KMS-11 (cell line): ENCODE data around the gene RANBP3L.

Experiments used
- H2AFZ ChIP-seq: fragments of 200-600 bp; sonication (generic); 2 replicates; pipeline ENCODE4 v1.6.1; 2016; ENCODE audit warnings: antibody characterized with exemption, mixed run types, low read depth
- H3K27ac ChIP-seq: fragments of 200-600 bp; sonication (generic); 2 replicates; pipeline ENCODE4 v1.6.1; 2016; ENCODE audit warnings: mild to moderate bottlenecking, mixed run types
- H3K27me3 ChIP-seq: fragments of 200-600 bp; sonication (generic); 2 replicates; pipeline ENCODE4 v1.6.1; 2017; ENCODE audit warnings: mild to moderate bottlenecking, low read depth, mixed run types, moderate library complexity; ENCODE audit not compliant: insufficient read depth
- H3K36me3 ChIP-seq: fragments of 200-600 bp; sonication (generic); 2 replicates; pipeline ENCODE4 v1.6.1; 2017; ENCODE audit warnings: mild to moderate bottlenecking, mixed run types; ENCODE audit not compliant: insufficient read depth
- H3K4me1 ChIP-seq: fragments of 200-600 bp; sonication (generic); 2 replicates; pipeline ENCODE4 v1.6.1; 2016; ENCODE audit warnings: mild to moderate bottlenecking, low read depth, mixed run types; ENCODE audit not compliant: poor library complexity, severe bottlenecking
- H3K4me2 ChIP-seq: fragments of 200-600 bp; sonication (generic); 2 replicates; pipeline ENCODE4 v1.7.0; 2016; ENCODE audit warnings: mild to moderate bottlenecking, mixed run types
- H3K4me3 ChIP-seq: fragments of 200-600 bp; sonication (generic); IDR thresholded peaks from 2 replicates; pipeline ENCODE4 v1.6.1; 2017; ENCODE audit warnings: low read depth, low read length, mixed read lengths; ENCODE audit not compliant: insufficient read depth
- H3K79me2 ChIP-seq: fragments of 200-600 bp; sonication (generic); 2 replicates; pipeline ENCODE4 v1.6.1; 2016; ENCODE audit warnings: low read depth, mixed run types; ENCODE audit not compliant: insufficient read depth
- H3K9ac ChIP-seq: fragments of 200-600 bp; sonication (generic); 2 replicates; pipeline ENCODE4 v1.6.1; 2016; ENCODE audit warnings: mild to moderate bottlenecking, mixed run types
- H4K20me1 ChIP-seq: fragments of 200-600 bp; sonication (generic); 2 replicates; pipeline ENCODE4 v1.6.1; 2016; ENCODE audit warnings: mild to moderate bottlenecking, mixed run types; ENCODE audit not compliant: insufficient read depth
- TF ChIP-seq, protein P1 (sequence below): fragments of 200-600 bp; sonication (generic); conservative IDR thresholded peaks from 2 replicates; pipeline ENCODE4 v1.6.1; 2017; ENCODE audit warnings: low read depth, mild to moderate bottlenecking, antibody characterized with exemption, low read length, moderate library complexity, mixed read lengths

Gene RANBP3L

DNA sequence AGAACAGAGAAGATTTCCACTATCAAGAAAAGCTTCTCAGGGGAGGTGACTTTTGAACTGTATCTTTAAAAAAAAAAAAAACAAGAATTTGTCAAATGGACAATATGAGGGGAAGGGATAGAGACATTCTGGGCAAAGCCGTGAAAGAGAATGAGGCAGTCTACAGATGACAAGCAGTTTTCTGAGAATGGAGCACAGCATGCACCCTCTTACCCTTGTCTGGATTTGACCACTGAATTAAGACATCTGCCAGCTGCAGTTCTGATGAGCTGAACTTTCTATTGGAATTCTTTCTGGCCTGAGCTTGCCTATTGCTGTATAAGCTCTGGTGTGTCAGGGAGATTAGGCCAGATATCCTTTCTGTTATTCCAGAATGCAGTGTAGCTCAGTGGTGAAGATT lies 10.3 kb upstream of the RANBP3L start:
- H3K4me2 ChIP-seq, result no peak overlapping the region
- H3K27ac ChIP-seq, result no peak overlapping the region
- TF ChIP-seq, protein P1, sequence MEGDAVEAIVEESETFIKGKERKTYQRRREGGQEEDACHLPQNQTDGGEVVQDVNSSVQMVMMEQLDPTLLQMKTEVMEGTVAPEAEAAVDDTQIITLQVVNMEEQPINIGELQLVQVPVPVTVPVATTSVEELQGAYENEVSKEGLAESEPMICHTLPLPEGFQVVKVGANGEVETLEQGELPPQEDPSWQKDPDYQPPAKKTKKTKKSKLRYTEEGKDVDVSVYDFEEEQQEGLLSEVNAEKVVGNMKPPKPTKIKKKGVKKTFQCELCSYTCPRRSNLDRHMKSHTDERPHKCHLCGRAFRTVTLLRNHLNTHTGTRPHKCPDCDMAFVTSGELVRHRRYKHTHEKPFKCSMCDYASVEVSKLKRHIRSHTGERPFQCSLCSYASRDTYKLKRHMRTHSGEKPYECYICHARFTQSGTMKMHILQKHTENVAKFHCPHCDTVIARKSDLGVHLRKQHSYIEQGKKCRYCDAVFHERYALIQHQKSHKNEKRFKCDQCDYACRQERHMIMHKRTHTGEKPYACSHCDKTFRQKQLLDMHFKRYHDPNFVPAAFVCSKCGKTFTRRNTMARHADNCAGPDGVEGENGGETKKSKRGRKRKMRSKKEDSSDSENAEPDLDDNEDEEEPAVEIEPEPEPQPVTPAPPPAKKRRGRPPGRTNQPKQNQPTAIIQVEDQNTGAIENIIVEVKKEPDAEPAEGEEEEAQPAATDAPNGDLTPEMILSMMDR, result no peak
- H2AFZ ChIP-seq, result no peak overlapping the region
- no peak overlapping the region for H3K9ac ChIP-seq
- no peaks in the 10 kb centered on the region for H3K36me3 ChIP-seq
- H3K27me3 ChIP-seq, result no peaks in the 10 kb centered on the region
- no peaks in the 10 kb centered on the region for H4K20me1 ChIP-seq
- no peaks in the 10 kb centered on the region for H3K79me2 ChIP-seq
- H3K4me3 ChIP-seq, result no peak overlapping the region
- no peaks in the 10 kb centered on the region for H3K4me1 ChIP-seq

- TF ChIP-seq, protein P1, result no peak
- Histone ChIP-seq H3K27ac (no peak overlapping the region), H3K79me2 (no peaks in the 10 kb centered on the region), H4K20me1 (no peaks in the 10 kb centered on the region), H2AFZ (no peak overlapping the region), H3K9ac (no peak overlapping the region), H3K36me3 (no peaks in the 10 kb centered on the region), H3K4me3 (no peak overlapping the region), H3K27me3 (no peaks in the 10 kb centered on the region), H3K4me1 (peaks cover 13% of the 10 kb centered on the region), H3K4me2 (no peak overlapping the region)
Measured at GRCh38 chr5:36310138-36310537, 8.4 kb upstream of the RANBP3L start.

- Histone ChIP-seq H3K4me3 (no peak overlapping the region), H3K4me2 (no peak overlapping the region; the same call in 1 of the 2 replicates), H2AFZ (peak overlapping the region; percentile 51), H3K27ac (no peak overlapping the region), H3K36me3 (no peaks in the 10 kb centered on the region), H3K27me3 (no peaks in the 10 kb centered on the region), H3K79me2 (no peaks in the 10 kb centered on the region), H3K4me1 (peaks cover 24% of the 10 kb centered on the region), H4K20me1 (no peaks in the 10 kb centered on the region), H3K9ac (no peak overlapping the region)
- TF ChIP-seq, protein P1, result peak; percentile 91
Measured at GRCh38 chr5:36305571-36306326, 4.0 kb upstream of the RANBP3L start.

- TF ChIP-seq, protein P1, result no peak
Measured at GRCh38 chr5:36304095-36304805, 2.5 kb upstream of the RANBP3L start.

More at GRCh38 chr5:36304095-36304805, 2.5 kb upstream of the RANBP3L start:
- Histone ChIP-seq H2AFZ (no peak overlapping the region), H3K4me3 (no peak overlapping the region), H3K36me3 (no peaks in the 10 kb centered on the region), H4K20me1 (no peaks in the 10 kb centered on the region), H3K9ac (no peak overlapping the region), H3K4me1 (peaks cover 24% of the 10 kb centered on the region), H3K4me2 (no peak overlapping the region), H3K79me2 (no peaks in the 10 kb centered on the region), H3K27me3 (no peaks in the 10 kb centered on the region), H3K27ac (no peak overlapping the region)
